GM21576 (cell line): ENCODE data around the gene TNIK.

Source experiments
- ATAC-seq: cut with Tn5 transposase; IDR thresholded peaks from one replicate; pipeline ENCODE4 v1.9.1; 2021; ENCODE audit warnings: mild to moderate bottlenecking, moderate library complexity; ENCODE audit not compliant: unreplicated experiment

TNIK gene

DNA sequence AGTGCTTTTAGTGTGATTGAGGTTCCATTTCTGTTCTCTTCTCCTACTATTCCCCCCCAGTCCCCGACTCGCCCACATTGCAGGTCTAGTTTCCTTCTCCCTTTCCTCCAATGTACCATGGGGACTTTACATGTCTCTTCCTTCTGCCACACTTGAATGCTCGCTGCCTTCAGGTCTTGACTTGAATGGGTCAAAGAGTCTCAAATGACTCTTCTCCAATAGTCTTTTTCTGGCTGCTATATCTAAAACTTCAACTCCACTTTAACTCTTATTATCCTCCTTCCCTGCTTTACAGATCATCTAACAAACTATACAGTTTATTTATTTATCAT, 219.7 kb downstream of the TNIK start:
- ATAC-seq = no peak

DNA sequence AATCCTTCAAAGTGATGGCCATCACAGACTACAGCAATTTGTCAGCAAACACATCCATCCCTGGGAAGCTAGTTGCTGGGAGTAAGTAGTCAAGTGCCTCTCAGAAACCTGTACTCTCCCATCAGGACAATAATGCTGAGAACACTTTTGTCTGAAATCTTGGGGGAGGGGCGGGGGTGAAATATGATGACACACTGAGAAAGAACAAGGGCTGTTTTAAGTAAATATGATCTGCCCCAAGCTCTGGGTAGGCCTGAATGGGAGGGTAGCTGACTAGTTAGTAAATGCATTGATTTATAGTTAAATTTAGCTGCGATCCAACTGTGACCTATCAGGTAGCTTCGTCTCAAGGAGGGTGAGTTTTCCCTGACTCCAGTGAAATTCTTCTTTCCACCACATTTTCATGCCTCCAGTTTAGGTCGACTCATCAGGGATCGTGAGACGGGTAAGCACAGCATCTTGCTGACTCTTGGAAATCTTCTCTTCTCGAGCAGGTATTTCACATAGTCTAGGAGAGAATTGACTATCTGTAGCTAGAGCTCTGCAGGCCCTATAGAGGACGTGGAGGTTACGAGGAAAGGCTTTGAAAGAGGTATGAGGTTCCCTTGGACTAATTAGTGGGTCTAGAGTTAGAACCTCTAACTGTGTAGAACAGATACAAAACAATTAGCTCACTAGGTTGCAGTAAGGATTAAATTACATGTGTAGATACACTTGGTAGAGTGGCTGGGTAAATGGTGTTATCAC, 220.3 kb downstream of the TNIK start:
- ATAC-seq = no peak

DNA sequence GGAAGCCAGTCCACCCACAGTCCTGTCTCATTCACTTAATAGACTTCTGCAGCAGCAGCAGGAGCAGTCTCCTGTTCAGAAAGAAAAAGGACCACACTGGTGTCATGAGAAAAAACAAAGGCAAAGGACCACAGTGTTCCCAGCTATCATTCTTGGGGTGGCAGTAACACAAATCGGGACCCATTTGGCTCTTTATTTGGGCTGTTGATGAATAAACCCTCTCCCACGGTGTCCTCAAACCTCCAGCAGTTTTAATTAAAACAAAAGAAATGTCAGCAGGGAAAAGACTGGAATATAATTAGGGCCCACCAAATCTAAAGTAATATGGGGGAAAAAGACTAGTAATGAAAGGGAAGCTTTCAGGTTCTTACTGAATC, 223.2 kb downstream of the TNIK start:
- ATAC-seq = no peak

DNA sequence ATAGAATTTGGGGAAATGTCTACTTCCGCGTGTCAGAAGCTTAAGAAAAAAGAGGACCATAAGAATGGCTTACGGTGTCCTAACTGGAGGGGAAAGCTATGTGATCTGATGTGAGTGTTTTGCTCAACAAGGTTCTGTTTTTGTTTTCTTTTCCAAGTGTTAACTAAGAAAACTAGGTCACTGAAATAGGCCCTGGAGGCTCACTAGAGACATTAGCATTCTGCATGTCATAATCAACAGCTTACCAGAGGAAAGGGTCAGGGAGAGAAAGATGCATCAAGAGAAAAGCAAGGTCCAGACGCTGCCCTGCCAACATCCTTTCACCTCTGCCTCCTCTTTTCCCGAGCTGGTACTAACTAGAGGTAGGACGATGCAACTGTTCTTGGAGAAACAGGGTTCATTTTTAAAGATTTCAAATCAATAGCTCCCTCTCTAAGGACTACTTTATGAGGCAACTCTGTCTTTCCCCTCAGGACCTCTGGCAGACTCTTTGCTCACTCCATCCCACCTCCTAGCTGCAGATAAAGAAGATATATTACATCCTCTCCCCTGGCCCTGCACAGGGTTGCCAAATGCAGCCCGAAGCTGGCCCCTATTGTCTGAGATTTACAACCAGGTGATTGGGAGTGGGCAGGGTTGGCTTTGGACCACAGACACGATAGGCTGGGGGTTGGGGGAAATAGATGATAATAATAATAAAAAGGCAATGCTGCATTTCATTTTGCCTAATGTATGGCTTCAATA, 223.8 kb downstream of the TNIK start:
- ATAC-seq = no peak

DNA sequence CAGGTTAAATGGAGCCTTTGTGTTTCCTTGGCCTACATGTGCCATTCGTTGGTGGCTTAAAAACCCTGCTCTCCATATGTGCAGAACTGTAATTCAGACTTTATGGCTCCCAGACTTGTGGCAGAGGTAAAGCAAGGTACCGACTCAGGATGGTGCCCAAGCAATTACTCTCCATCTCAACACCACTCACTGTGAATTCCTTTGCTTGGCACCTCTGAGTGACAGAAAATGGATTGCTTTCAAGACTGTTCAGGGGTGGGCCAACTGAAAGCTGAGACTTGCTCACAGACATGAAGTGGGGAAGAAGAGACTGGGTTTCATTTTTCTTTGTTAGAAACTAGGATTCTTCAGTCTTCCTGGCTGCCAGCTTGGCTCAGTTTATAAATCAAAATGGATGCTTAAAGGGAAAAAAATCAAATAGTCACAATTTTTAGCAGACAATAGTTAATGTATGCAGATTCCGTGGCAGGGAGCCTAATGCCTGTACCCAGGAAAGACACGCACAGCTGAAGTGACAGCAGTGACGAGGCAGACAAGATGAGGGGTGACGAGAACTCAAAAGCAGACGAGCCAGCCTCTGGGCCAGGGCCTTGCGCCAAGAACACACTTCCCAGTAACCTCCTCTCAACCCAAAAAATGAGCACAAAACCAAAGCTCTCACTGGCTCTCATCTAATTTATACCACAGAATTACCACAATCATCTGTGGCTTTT, 225.8 kb downstream of the TNIK start:
- ATAC-seq = no peak

DNA sequence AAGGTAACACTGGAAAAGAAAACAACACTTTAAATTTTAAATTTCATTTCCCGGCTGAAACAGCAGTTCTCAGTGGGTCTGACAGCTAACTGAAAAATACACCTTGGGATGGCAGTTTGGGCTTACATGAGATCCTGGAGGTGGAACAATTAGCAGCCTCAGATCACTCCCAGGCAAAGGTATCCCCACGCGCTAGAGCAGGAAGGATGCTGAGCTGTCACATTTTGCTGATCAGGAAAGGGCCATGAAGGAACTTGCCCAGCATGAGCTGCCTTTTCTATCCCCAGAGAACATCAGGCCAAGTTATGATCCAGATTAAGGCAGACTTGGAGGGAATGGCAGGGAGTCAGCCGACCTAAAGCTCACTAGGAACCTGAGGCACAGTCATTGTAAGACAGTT, 228.8 kb downstream of the TNIK start:
- no peak for ATAC-seq

DNA sequence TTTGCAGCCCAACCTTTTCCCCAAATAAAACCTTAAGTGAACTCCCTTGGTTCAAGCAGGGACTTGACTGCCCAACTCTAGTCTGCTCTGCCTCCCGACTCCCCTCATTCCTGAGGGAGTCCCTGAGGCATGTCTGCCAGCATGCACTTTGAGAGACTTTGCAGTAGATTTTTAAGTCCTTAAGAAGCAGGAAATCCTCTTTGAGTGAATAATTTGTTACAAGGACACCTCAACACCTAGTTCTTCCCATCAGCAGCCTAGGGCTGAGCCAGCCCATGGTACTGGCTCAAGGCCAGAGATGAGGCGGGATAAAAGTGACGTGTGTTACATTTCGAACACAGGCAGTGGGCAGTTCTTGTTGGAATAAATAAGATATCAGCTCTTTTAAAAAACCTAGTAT, 229.3 kb downstream of the TNIK start:
- ATAC-seq = no peak

DNA sequence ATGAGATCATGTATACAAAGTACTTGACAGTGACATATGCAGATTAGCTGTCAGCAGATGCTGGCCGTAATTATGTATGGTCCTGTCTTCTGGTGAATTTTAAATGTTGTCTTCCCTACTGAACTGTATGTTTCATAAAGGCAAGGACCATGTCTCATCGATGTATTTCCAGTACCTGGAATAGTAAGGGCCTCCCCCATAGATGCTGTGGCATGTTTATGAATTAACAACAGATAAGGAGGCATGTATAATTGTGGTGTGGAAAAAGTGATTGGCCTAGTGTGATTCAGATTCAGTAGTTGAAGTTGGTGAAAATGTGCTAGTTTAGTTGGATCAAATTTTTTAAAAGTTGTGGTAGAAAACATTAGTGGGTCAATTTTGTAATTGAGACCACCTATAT, 231.0 kb downstream of the TNIK start:
- ATAC-seq = no peak

DNA sequence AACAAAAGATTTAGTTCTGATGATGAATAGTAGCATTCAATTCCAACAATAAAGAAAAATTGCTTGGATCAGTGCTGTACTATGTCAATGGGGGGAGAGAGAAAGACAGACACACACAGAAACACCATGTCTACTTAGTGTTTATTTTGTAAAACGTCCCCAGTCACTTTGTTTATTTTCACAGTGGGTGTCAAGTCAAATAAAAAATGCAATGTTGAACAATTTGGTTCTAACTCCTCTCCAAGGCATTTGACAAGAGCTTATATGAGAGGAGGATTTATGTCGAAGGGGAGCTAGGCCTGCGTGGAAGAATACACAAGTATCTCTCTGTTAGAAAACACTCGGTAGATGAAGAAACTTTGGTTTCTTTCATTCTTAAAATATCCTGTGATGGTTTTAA, 232.0 kb downstream of the TNIK start:
- no peak for ATAC-seq

DNA sequence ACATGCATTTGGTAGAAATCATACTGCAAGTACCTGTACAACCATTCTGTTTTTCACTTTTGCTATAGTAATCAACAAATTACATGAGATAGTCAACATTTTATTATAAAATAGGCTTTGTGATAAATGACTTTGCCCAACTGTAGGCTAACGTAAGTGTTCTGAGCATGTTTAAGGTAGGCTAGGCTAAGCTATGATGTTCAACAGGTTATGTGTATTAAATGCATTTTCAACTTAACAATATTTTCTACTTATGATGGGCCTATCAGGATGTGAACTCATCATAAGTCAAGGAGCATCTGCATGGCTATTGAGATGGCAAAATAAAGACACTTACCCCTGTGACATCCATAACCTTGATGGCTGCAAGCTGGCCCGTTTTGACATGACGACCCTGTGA, 232.4 kb downstream of the TNIK start:
- no peak for ATAC-seq

DNA sequence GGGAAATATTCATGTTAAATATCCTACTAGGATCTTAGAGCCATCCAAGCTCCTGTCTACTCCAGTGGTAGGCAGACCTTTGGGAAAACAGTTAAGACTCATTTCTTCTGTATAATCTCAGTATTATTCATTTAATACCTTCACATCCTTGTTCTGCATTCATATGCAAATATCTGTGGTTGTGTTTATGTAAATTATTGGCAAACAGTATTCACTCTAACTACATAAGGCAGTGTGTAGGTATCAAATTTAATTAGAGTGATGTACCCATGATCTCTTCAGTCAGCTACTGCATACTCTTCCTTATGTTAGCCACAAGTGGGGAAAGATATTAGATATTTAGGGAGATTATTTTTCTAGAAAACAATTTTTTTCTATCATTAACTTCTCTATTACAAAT, 232.8 kb downstream of the TNIK start:
- no peak for ATAC-seq

DNA sequence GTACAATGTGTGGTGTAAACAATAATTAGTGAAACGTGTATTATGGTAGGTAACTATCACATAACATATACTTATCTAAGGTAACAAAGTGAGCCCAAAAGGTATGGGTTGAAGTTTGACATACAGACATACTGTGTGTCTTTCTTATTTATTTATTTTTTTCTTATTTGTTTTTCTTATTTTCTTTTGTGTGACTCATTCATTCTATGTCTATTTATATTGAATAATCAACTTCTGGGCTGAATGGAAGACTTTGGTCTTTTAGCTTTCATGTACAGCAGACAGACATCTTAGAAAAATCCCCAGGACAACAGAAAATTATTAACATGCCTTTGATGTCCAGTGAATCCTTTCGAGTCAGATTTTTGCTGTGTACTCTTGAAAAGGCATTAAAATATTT, 233.4 kb downstream of the TNIK start:
- no peak for ATAC-seq

DNA sequence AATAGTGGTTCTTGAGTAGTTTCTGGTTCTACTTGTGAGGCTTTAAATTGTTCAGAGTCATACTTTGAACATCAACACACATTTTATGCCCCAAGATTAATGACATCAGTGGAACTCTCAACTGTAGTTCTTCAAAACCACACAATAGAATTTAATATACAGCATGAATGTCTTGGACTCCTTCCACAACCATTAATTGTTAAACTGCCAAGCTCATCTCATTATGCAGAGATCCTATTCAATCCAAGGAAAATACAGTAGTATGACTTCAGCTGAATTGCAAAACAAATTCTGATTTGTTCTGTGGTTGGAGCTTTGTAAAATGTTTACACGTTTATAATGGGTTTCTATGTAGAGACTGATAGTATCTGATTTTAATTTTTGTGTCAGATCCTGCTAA, 234.5 kb downstream of the TNIK start:
- no peak for ATAC-seq

DNA sequence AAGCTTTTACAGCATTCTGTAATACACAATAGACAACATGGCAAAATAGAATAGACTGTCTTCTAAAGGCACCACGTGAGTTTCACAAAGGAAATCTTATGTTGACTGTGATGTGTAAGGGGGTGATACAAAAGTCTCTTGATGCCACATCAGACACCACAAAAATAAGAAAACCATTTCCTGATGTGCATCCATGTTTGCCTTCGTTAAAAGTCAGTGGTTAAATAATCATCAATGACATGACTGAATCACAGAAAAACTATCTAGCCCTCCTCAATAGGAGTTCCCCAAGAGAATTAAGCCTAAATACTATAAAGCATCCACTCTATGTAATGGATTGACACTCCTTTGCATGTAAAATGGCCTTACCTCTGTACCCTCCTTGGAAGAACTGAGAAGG, 235.0 kb downstream of the TNIK start:
- ATAC-seq = no peak

DNA sequence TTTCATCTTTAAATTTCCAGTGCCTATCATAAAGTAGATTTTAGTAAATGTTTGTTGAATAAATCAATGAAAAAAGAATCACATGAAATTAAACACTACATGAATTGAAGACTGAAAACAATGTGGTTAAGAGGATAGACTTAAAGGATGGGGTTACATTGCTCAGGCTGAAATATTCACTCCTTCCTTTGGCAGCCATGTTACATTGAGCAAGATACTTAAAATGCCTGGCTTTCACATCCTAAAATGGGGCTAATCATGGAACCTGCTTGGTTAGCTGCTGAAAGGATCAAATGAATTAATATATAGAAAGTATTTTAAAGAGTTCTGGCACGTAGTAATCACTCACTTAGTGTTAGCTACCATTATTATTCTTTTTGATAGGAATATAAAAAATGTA, 236.8 kb downstream of the TNIK start:
- no peak for ATAC-seq

DNA sequence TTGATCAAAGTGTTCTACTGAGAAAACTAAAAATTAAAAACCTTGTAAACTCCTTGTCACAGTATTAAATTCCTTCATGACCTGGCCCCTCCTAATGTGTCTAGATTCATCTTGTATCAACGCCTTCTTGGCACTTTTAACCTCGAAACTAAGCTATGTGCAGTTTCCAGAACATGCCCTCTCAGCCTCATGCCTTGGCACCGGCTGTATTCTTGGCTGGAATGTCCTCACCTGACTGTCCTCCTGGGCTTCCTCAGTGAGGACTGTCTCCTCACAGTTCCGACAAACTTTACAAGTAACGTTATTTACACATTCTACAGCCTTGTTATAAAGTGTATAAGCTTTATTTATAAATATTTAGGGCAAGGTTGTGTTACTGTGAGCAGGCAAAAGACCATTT, 237.2 kb downstream of the TNIK start:
- no peak for ATAC-seq

DNA sequence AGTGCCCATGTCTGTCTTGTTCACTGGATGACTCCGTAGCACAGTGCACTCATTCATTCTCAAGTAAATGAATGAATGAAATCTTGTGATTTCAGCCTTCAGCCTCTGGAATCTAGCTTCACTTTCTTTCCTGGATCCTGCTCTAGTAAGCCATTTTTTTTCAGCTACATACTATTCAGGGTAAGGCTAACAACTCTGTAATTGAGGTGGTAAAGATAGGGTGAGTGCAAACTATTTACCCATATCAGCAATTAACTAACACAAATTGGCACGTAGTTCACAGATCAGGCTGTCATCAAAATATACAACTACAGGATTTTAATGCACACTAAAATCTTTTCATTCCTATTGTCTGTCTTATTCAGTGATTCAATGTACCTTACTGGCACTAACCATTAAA, 238.6 kb downstream of the TNIK start:
- no peak for ATAC-seq

DNA sequence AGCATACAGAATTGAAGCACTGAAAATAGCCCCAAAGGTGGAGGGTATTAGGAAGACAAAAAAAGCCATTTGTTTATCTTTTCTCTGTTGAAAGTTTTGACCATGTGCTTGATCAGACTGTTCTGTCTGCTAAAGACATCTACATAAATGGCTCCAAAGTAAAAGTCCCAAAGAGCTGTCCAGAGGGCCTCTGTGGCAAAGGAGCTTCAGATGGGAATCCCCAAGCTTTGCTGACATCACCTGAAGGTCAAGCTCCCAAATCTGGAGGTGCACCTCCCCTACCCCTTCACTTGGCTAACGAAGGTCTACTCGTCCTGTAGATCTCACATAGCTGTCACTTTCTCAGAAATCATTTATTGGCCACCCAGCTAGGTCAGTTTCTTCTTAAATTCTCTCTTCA, 239.1 kb downstream of the TNIK start:
- no peak for ATAC-seq

DNA sequence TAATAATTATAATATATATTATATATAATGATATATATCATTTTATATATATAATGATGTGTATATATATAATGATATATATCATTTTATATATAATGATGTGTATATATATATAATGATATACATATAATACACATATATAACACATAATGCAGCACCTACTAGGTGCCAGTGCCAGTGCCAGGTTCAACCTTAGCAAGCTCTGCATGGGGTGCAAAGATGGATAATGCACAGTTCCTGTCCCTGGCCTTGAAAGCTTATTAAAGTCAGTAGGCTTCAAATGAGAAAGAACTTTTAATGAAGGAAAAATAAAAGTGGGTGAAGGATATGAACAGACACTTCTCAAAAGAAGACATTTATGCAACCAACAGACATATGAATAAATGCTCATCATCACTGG, 240.9 kb downstream of the TNIK start:
- ATAC-seq = no peak

DNA sequence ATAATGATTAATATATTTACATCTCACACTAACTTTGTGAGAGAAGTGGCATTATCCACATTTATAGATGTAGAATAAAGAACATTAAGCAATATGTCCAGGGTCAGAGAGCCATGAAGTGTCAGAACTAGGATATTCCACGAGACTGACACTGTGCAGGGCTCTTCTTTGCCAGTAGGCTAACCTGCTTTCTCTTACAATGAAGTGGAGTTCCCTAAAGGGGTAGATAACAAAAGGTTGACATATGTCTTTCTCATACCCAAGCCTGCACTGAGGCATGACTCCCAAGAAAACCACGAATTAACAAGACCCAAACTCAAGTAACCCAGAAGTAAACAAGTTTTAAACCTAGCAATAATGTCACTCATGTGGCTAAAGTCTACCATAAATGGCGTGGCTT, 242.1 kb downstream of the TNIK start:
- no peak for ATAC-seq

DNA sequence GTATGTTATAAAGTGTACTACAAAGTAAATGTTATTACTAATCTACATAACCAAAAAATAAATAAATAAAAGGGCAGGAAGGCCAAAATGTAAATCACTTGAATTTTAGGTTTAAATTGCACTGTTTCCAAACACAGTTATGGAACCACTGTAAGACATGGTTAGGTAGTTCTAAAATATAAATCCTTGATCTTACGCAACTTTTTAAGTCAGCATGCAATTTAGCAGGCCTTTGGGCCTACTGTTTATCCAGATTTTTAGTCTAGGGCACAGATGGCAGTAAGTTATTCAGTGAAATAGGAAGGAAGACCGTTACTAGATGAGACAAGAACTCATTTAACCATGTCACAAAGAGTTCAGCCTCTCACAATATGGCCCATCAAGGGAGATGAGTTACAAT, 246.3 kb downstream of the TNIK start:
- ATAC-seq = no peak

DNA sequence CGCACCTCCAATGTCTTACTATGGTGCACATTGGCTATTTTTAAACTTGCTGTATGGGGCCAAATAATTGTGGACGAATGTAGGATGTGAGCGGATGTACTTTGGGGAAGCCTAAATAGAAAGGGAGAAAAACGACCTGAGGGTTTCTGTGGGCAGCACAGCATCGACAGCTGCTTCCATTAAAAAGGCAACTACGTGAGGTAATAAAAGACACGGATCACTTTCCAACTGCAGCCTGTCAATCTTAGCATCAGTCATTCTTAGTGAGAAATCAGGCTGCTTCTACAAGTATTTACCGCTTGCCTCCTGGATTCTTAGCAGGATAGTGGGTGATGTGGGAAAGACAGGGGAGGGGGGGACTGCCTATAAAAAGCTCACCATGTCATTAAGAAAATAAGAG, 247.0 kb downstream of the TNIK start:
- no peak for ATAC-seq
